ENCODE data around the gene DHX32. TPM values are rescaled to one million over a fixed set of nuclear protein-coding genes. Genes with fewer than 3 reads are reported as not detected.

Gene DHX32
- total RNA-seq, 4 donors from 2014 or later, result 27.4 to 44.4 (median 32.9) TPM

DNA sequence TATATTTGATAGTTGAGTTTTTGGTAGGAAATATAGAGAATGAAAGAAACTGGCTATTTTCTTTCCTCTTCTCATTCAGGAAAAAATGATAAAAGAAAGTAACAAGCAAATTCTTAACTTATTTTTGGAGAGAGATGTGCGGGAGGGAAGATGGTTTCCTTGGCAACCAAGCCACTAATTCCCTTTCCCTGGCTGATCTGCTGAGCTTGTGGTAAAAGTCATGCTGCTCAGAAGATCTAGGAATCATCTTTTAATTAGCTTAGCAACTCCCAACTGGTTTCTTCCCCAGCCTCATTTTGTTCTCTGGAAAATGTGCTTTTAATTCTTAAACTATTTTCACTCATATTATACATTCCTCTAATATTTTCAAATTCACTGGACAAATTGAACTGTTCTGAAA, 69.8 kb downstream of the DHX32 start:
- TF ChIP-seq POLR2A (IDR thresholded peaks at IDR 0.05), result no peak
- TF ChIP-seq, protein P1, sequence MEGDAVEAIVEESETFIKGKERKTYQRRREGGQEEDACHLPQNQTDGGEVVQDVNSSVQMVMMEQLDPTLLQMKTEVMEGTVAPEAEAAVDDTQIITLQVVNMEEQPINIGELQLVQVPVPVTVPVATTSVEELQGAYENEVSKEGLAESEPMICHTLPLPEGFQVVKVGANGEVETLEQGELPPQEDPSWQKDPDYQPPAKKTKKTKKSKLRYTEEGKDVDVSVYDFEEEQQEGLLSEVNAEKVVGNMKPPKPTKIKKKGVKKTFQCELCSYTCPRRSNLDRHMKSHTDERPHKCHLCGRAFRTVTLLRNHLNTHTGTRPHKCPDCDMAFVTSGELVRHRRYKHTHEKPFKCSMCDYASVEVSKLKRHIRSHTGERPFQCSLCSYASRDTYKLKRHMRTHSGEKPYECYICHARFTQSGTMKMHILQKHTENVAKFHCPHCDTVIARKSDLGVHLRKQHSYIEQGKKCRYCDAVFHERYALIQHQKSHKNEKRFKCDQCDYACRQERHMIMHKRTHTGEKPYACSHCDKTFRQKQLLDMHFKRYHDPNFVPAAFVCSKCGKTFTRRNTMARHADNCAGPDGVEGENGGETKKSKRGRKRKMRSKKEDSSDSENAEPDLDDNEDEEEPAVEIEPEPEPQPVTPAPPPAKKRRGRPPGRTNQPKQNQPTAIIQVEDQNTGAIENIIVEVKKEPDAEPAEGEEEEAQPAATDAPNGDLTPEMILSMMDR (IDR thresholded peaks at IDR 0.05 in 4 of 5, conservative IDR thresholded peaks at IDR 0.05 in 1 of 5), result no peak
- H3K9me3 ChIP-seq, result no peaks in the 10 kb centered on the region
- in situ Hi-C loops (cut with MboI; ENCODE audit: low sequenced_read_pairs in 4 of 4) (no loop called here), intact Hi-C loops (cut with DNase I; ENCODE audit: low total_unique reads) (no loop called here)
- H3K36me3 ChIP-seq, result peaks cover 0 to 59% of the 10 kb centered on the region in 2 donors
- H3K27ac ChIP-seq, result no peak overlapping the region
- no peaks in the 10 kb centered on the region for H3K4me1 ChIP-seq
- no peak for DNase-seq
- H3K27me3 ChIP-seq, result no peaks in the 10 kb centered on the region
- no peak overlapping the region for H3K4me3 ChIP-seq
- ATAC-seq, result no peak

DNA sequence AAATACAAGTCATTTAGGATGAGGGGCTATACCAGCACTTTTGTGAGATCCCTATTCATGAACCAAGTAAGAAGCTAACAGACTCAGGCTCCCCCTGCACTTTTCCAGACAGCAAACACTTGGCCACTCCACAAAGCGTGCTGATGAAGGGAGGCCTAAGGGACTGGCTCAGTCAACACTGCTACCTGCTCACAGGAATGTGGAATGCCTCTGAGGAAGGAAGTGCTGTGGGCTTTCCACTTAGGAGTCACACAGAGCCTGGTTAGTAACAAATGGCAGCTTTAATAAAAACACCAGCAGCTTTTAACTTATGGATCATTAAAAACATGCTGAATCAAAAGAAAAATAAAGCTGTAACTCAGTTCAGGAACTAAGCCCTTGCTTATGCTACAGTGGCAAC, 73.0 kb downstream of the DHX32 start:
- Histone ChIP-seq H3K36me3 (peaks cover 0 to 62% of the 10 kb centered on the region in 2 donors), H3K27me3 (no peaks in the 10 kb centered on the region), H3K27ac (no peak overlapping the region), H3K4me1 (no peaks in the 10 kb centered on the region), H3K9me3 (no peaks in the 10 kb centered on the region), H3K4me3 (no peak overlapping the region)
- TF ChIP-seq, protein P1 (IDR thresholded peaks at IDR 0.05 in 4 of 5, conservative IDR thresholded peaks at IDR 0.05 in 1 of 5), result no peak
- TF ChIP-seq POLR2A (IDR thresholded peaks at IDR 0.05), result no peak
- ATAC-seq (no peak), DNase-seq (no peak)
- intact Hi-C loops (cut with DNase I; ENCODE audit: low total_unique reads), result no loop called here
- in situ Hi-C loops (cut with MboI; ENCODE audit: low sequenced_read_pairs in 4 of 4), result no loop called here

DNA sequence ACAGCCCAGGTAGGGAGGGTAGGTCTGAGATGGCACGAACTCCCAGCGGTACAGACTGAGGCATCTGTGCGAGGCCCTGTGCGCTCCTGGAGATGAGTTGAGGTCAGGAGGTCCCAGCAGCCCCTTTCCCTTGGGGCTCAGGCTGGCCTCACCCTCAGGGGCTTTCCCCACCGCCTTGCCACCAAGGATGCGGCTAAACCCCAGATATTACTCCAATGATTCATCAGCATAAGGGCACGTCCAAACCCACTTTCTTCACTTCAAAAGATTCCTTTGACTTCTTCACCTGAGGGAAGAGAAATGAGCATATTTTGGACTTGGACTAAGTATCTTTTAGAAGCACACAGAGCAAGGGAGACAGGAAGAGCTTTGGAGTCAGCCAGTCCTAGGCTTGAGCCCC, 78.4 kb downstream of the DHX32 start:
- Histone ChIP-seq H3K4me3 (no peak overlapping the region), H3K4me1 (no peaks in the 10 kb centered on the region), H3K9me3 (no peaks in the 10 kb centered on the region), H3K27ac (no peak overlapping the region), H3K27me3 (no peaks in the 10 kb centered on the region), H3K36me3 (peaks cover 2 to 81% of the 10 kb centered on the region in 2 donors)
- DNase-seq, result no peak
- TF ChIP-seq, protein P1 (IDR thresholded peaks at IDR 0.05 in 4 of 5, conservative IDR thresholded peaks at IDR 0.05 in 1 of 5), result no peak
- TF ChIP-seq POLR2A (IDR thresholded peaks at IDR 0.05), result no peak
- intact Hi-C loops (cut with DNase I; ENCODE audit: low total_unique reads) (no loop called here), in situ Hi-C loops (cut with MboI; ENCODE audit: low sequenced_read_pairs in 4 of 4) (no loop called here)
- no peak for ATAC-seq

DNA sequence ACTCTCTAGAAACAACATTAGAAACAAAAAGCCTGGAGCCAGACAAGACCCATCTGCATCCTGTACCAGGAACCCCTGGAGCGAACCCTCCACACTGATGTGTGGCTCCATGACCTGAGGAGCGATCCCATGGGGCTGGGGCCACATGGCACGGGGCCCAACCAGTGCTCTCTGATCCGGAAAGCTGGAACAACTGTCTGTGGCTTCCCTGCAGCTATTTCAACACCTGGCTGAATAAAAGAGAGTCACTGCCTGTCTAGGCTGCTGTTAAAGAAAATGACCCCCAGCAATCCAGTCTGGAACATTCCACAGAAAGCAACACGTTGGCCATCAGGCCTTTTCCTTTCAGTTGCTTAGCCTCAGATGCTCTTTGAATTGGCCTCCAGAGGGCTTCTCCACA, 79.0 kb downstream of the DHX32 start:
- in situ Hi-C loops (cut with MboI; ENCODE audit: low sequenced_read_pairs in 4 of 4) (no loop called here), intact Hi-C loops (cut with DNase I; ENCODE audit: low total_unique reads) (no loop called here)
- Histone ChIP-seq H3K4me1 (no peaks in the 10 kb centered on the region), H3K4me3 (no peak overlapping the region), H3K36me3 (peaks cover 2 to 83% of the 10 kb centered on the region in 2 donors), H3K27me3 (no peaks in the 10 kb centered on the region), H3K9me3 (no peaks in the 10 kb centered on the region), H3K27ac (no peak overlapping the region)
- DNase-seq, result no peak
- ATAC-seq, result no peak
- no peak for TF ChIP-seq POLR2A (IDR thresholded peaks at IDR 0.05)
- TF ChIP-seq, protein P1 (IDR thresholded peaks at IDR 0.05 in 4 of 5, conservative IDR thresholded peaks at IDR 0.05 in 1 of 5), result no peak

DNA sequence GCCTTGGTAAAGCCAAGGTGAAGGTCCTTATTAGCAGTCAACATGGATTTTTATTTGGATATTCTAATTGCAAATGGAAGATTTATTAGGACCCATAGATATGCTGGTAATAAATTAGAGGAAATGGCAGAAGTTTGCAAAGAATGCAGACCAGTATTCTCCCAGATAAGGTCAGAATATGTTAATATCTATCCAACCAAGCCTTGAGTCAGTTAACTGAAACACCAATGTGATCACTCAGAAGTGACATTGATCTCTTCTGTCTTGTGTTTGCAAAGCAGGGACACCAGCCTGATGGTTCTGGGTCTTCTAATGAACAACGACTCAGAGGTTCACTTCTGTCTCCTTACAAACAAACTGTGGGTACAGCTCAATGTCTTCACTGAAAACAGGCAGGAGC, 79.5 kb downstream of the DHX32 start:
- H3K27me3 ChIP-seq, result no peaks in the 10 kb centered on the region
- DNase-seq (no peak), ATAC-seq (no peak)
- no peak for TF ChIP-seq POLR2A (IDR thresholded peaks at IDR 0.05)
- TF ChIP-seq, protein P1 (IDR thresholded peaks at IDR 0.05 in 4 of 5, conservative IDR thresholded peaks at IDR 0.05 in 1 of 5), result no peak
- no peak overlapping the region for H3K27ac ChIP-seq
- H3K4me3 ChIP-seq, result no peak overlapping the region
- H3K9me3 ChIP-seq, result no peaks in the 10 kb centered on the region
- intact Hi-C loops (cut with DNase I; ENCODE audit: low total_unique reads) (no loop called here), in situ Hi-C loops (cut with MboI; ENCODE audit: low sequenced_read_pairs in 4 of 4) (no loop called here)
- peaks cover 2 to 80% of the 10 kb centered on the region in 2 donors for H3K36me3 ChIP-seq
- no peaks in the 10 kb centered on the region for H3K4me1 ChIP-seq

Data from gastrocnemius medialis (tissue), 4 donors.